Activated CD8-positive, alpha-beta T cell treated with anti-CD3 and anti-CD28 coated beads for 36 hours (primary cell): Measurements from ENCODE around the gene DOCK2. TPM values are rescaled to one million over a fixed set of nuclear protein-coding genes. Genes with fewer than 3 reads are reported as not detected.

ENCODE experiments used
- ATAC-seq: fragments of 200-7000 bp; cut with Tn5 transposase; one replicate; pipeline ENCODE4 v1.10.0; 2021; ENCODE audit warnings: mild to moderate bottlenecking, moderate library complexity
- CTCF ChIA-PET: fragments of 350-600 bp; sonication (Branson Sonifier 250); formaldehyde crosslinking; loops from one replicate; lab custom pipeline; 2021; ENCODE audit warnings: antibody characterized with exemption; lab: Charles Lee
- POLR2A ChIA-PET: fragments of 350-600 bp; sonication (Branson Sonifier 250); formaldehyde crosslinking; loops from one replicate; lab custom pipeline; 2021; ENCODE audit warnings: antibody characterized with exemption; lab: Charles Lee
- DNase-seq: peaks from one replicate; pipeline ENCODE4 v3.0.0-alpha.2; 2020
- H3K27ac Mint-ChIP-seq: one replicate; pipeline ENCODE4 v1.8.0; 2021; ENCODE audit warnings: mild to moderate bottlenecking, mixed read lengths
- H3K27me3 Mint-ChIP-seq: one replicate; pipeline ENCODE4 v1.8.0; 2021; ENCODE audit warnings: mixed read lengths
- H3K36me3 Mint-ChIP-seq: one replicate; pipeline ENCODE4 v1.8.0; 2021; ENCODE audit warnings: low read depth, mixed read lengths
- H3K4me1 Mint-ChIP-seq: one replicate; pipeline ENCODE4 v1.8.0; 2021; ENCODE audit warnings: low read depth, mixed read lengths
- H3K4me3 Mint-ChIP-seq: one replicate; pipeline ENCODE4 v1.8.0; 2021; ENCODE audit warnings: mild to moderate bottlenecking, moderate library complexity, mixed read lengths
- H3K9me3 Mint-ChIP-seq: one replicate; pipeline ENCODE4 v1.8.0; 2021; ENCODE audit warnings: mixed read lengths
- intact Hi-C: fragments of 100-400 bp; cut with micrococcal nuclease; formaldehyde crosslinking; loops from one replicate; pipeline ENCODE4 v1.10.0; 2022
- total RNA-seq, 2 experiments: library from RNA; stranded (reverse); gene quantifications; one replicate each; pipeline ENCODE4 v1.2.3, GENCODE V29; 2021
- TF ChIP-seq, protein P1 (sequence below): fragments of 200-600 bp; IDR thresholded peaks from one replicate; pipeline ENCODE4 v1.8.0; 2022; ENCODE audit warnings: antibody characterized with exemption, mild to moderate bottlenecking

DOCK2 gene
- total RNA-seq, 2 experiments from 2014 or later, result 180 to 181 TPM

- intact Hi-C loops, result no loop called here
- CTCF ChIA-PET, result interaction anchor here (1.2 to 1.5 kb wide), 2 partner anchors 11 to 194 kb away, joined by 3 read pairs; no protein-coding TSS in a partner anchor
- no peaks in the 10 kb centered on the region for H3K27me3 Mint-ChIP-seq
- no peaks in the 10 kb centered on the region for H3K9me3 Mint-ChIP-seq
- no peak overlapping the region for H3K27ac Mint-ChIP-seq
- no peak overlapping the region for H3K4me3 Mint-ChIP-seq
- no peak for ATAC-seq
- no peak for DNase-seq
- peaks cover 43% of the 10 kb centered on the region for H3K36me3 Mint-ChIP-seq
- TF ChIP-seq, protein P1, sequence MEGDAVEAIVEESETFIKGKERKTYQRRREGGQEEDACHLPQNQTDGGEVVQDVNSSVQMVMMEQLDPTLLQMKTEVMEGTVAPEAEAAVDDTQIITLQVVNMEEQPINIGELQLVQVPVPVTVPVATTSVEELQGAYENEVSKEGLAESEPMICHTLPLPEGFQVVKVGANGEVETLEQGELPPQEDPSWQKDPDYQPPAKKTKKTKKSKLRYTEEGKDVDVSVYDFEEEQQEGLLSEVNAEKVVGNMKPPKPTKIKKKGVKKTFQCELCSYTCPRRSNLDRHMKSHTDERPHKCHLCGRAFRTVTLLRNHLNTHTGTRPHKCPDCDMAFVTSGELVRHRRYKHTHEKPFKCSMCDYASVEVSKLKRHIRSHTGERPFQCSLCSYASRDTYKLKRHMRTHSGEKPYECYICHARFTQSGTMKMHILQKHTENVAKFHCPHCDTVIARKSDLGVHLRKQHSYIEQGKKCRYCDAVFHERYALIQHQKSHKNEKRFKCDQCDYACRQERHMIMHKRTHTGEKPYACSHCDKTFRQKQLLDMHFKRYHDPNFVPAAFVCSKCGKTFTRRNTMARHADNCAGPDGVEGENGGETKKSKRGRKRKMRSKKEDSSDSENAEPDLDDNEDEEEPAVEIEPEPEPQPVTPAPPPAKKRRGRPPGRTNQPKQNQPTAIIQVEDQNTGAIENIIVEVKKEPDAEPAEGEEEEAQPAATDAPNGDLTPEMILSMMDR, result no peak
- H3K4me1 Mint-ChIP-seq, result no peaks in the 10 kb centered on the region
- POLR2A ChIA-PET, result no interaction called here
Observed at GRCh38 chr5:169989365-169989764, 352.3 kb downstream of the DOCK2 start.

- intact Hi-C loops, result no loop called here
- Mint-ChIP-seq H3K9me3 (no peaks in the 10 kb centered on the region), H3K4me1 (no peaks in the 10 kb centered on the region), H3K27ac (no peak overlapping the region), H3K27me3 (no peaks in the 10 kb centered on the region), H3K4me3 (no peak overlapping the region), H3K36me3 (peaks cover 42% of the 10 kb centered on the region)
- TF ChIP-seq, protein P1, result no peak
- POLR2A ChIA-PET, result no interaction called here
- no peak for ATAC-seq
- no peak for DNase-seq
- CTCF ChIA-PET, result no interaction called here
Observed at GRCh38 chr5:169991115-169991869, 354.2 kb downstream of the DOCK2 start.

DNA sequence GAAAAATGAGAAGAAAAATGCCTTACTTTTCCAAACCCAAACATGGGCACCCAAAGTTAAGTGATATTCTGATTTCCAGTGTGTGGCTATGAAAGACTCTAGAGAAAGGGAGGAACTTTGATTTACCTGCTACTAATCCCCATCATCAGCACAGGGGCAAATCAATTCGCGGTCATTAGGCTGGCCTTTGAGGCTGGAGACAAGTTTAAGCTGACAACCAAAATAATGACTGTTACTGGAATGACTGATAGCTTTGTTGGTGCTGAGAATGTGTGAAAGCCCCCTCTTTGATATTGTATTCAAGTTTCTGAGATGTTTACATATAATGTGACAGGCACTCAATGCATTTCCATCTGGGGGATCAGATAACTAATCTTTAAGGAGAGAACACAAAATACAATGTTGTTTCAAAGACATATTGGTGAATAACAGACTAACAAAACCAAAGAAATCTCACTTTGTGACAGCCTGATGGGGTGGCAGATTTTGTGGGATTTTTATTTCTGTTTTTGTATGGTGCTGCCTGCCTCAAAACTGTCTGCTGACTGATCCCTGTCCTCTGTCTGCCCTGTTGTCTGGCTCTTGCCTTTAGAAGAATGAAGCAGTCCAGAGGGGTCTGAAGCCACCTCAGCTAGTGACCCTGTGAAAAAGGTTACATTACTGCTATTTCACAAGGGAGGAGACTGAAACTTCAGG lies 355.9 kb downstream of the DOCK2 start:
- ATAC-seq (no peak), DNase-seq (no peak)
- no peaks in the 10 kb centered on the region for H3K4me1 Mint-ChIP-seq
- H3K27me3 Mint-ChIP-seq, result no peaks in the 10 kb centered on the region
- intact Hi-C loops, result no loop called here
- H3K27ac Mint-ChIP-seq, result no peak overlapping the region
- ChIA-PET CTCF (no interaction called here), POLR2A (no interaction called here)
- H3K9me3 Mint-ChIP-seq, result no peaks in the 10 kb centered on the region
- TF ChIP-seq, protein P1, result no peak
- no peak overlapping the region for H3K4me3 Mint-ChIP-seq
- H3K36me3 Mint-ChIP-seq, result peaks cover 34% of the 10 kb centered on the region

GRCh38 chr5:169993485-169993790 lies 356.4 kb downstream of the DOCK2 start:
- no peak overlapping the region for H3K4me3 Mint-ChIP-seq

GRCh38 chr5:169997798-169998197 lies 360.7 kb downstream of the DOCK2 start:
- intact Hi-C loops, result no loop called here
- peaks cover 52% of the 10 kb centered on the region for H3K36me3 Mint-ChIP-seq
- POLR2A ChIA-PET, result no interaction called here

More at GRCh38 chr5:169993485-169993790, 356.4 kb downstream of the DOCK2 start:
- H3K27ac Mint-ChIP-seq, result no peak overlapping the region
- ATAC-seq, result no peak
- H3K9me3 Mint-ChIP-seq, result no peaks in the 10 kb centered on the region
- ChIA-PET POLR2A (no interaction called here), CTCF (no interaction called here)
- TF ChIP-seq, protein P1, result no peak
- intact Hi-C loops, result no loop called here
- H3K36me3 Mint-ChIP-seq, result peaks cover 39% of the 10 kb centered on the region
- H3K4me1 Mint-ChIP-seq, result no peaks in the 10 kb centered on the region
- DNase-seq, result no peak
- H3K27me3 Mint-ChIP-seq, result no peaks in the 10 kb centered on the region

More at GRCh38 chr5:169997798-169998197, 360.7 kb downstream of the DOCK2 start:
- no peak overlapping the region for H3K4me3 Mint-ChIP-seq
- CTCF ChIA-PET, result no interaction called here
- no peaks in the 10 kb centered on the region for H3K9me3 Mint-ChIP-seq
- DNase-seq (no peak), ATAC-seq (no peak)
- H3K4me1 Mint-ChIP-seq, result no peaks in the 10 kb centered on the region
- H3K27ac Mint-ChIP-seq, result no peak overlapping the region
- H3K27me3 Mint-ChIP-seq, result no peaks in the 10 kb centered on the region
- TF ChIP-seq, protein P1, result no peak
